Medulla oblongata (tissue), 1 donor: Measurements from ENCODE around the gene LCK.
A peak's percentile ranks its signal among the peaks of the same experiment; 100 is the strongest.
"Not testable (repeated sequence)": the region's sequence is repeated elsewhere in the genome, so short reads cannot be mapped to it uniquely, and the experiment has no call there.

ENCODE experiments used
- DNase-seq: peaks from one replicate; pipeline ENCODE4 v3.0.0-alpha.2; 2015; ENCODE audit errors: extremely low spot score

LCK gene

GRCh38 chr1:32273391-32274208 is 22.5 kb downstream of the LCK start:
- DNase-seq = no peak

GRCh38 chr1:32274646-32275340 is 23.7 kb downstream of the LCK start:
- DNase-seq = no peak

GRCh38 chr1:32275424-32275823 is 24.4 kb downstream of the LCK start:
- no peak for DNase-seq

GRCh38 chr1:32276032-32276782 is 25.1 kb downstream of the LCK start:
- DNase-seq = no peak

GRCh38 chr1:32284777-32285176 is 33.7 kb downstream of the LCK start:
- not testable (repeated sequence) for DNase-seq

DNA sequence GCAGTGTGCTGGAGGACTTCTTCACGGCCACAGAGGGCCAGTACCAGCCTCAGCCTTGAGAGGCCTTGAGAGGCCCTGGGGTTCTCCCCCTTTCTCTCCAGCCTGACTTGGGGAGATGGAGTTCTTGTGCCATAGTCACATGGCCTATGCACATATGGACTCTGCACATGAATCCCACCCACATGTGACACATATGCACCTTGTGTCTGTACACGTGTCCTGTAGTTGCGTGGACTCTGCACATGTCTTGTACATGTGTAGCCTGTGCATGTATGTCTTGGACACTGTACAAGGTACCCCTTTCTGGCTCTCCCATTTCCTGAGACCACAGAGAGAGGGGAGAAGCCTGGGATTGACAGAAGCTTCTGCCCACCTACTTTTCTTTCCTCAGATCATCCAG is 34.6 kb downstream of the LCK start:
- no peak for DNase-seq

- no peak for DNase-seq
Measured at GRCh38 chr1:32286763-32287162, 35.7 kb downstream of the LCK start.

DNA sequence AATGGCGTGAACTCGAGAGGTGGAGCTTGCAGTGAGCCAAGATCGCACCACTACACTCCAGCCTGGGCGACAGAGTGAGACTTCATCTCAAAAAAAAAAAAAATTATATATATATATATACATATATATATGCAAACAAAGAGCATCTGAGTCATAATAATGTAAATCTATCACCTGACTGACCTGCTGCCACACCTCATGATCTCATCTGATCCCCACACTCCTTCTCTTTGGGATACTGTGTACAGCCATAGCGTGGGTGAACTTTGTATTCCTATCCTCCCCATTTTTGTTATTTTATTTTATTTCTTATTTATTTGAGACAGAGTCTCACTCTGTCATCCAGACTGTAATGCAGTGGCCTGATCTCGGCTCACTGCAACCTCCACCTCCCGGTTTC is 38.2 kb downstream of the LCK start:
- DNase-seq = no peak

GRCh38 chr1:32291145-32291707 is 40.2 kb downstream of the LCK start:
- DNase-seq = no peak

DNA sequence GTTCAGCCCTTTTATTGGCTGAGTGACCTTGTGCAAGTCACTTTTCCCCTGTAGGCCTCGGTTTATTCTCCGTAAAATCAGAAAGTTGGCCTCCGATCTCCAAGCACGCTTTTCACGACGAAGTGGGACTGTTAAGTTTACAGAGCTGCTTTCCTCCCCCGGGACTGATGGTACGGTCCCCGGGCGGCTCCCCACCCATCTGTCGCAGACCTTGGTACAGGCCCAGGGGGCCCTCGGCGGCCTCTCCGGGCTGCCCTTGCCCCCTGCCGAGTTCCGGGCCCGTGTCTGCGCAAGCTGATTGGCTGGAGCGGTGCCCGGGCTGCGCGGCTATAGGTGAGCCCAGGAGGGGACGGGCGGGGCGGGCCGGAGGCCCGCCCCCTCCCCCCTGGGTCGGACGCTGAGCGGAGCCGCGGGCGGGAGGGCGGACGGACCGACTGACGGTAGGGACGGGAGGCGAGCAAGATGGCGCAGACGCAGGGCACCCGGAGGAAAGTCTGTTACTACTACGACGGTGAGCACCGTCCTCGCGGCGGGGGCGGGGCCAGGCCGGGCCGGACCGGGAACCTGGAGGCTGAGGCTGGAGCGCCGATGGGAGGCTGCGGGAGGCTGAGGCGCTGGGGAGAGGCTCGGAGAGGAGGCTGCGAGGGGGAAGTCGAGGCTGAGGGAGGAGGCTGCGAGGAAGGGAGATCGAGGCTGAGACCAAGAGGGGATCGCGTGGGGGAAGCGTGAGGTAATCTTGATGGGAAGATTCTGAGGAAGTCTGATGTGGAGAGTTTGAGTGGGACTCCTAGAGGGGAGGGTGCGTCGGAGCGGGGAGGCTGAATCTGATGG is 40.9 kb downstream of the LCK start, which contains the start of gene HDAC1:
TSS of gene HDAC1 (plus strand) at position 376 of the 831 bp plus-strand sequence. CDS start at position 463, 87 bp downstream.
- DNase-seq = peak; percentile 89

DNA sequence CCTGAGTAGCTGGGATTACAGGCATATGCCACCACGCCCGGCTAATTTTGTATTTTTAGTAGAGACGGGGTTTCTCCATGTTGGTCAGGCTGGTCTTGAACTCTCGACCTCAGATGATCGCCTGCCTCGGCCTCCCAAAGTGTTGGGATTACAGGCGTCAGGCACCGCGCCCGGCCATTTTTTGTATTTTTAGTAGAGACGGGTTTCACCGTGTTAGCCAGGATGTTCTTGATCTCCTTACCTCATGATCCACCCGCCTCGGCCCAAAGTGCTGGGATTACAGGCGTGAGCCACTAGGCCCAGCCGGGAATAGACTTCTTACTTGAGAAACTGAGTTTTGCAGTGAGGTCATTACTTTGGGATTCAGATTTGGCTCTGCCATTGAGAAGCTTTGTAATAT is 47.1 kb downstream of the LCK start:
- not testable (repeated sequence) for DNase-seq

GRCh38 chr1:32299327-32299726 is 48.3 kb downstream of the LCK start:
- no peak for DNase-seq

DNA sequence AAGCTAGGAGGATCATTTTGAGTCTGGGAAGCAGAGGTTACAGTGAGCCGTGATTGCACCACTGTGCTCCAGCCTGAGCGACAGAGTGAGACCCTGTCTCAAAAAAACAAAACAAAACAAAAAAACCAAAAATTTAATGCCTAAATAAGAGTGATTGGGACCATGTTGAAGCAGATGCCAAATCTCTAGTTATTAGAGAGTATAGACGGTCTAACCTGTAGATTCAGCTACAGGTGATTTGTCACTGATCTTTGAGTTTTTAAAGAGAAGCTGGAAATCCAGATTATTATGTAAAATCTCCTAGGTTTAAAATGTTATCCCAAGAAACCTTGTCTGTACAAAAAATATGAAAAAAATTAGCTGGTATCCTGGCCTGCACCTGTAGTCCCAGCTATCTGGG is 52.3 kb downstream of the LCK start:
- DNase-seq = no peak

- no peak for DNase-seq
Measured at GRCh38 chr1:32303997-32304622, 53.0 kb downstream of the LCK start.

DNA sequence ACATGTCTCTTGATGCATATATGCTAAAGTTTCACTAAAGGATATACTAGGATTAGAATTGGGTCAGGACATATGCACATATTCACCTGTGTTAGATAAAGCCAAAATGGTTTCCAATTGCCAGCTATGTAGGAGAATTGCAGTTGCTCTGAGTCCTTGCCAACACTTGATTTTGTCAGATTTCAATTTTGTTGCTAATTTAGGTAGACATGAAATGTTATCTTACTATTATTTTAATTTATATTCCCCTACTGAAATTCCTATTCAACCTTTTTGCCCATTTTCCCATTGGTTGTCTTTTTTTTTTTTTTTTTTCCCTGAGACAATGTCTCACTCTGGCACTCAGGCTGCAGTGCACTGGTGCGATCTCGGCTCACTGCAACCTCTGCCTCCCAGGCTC is 54.2 kb downstream of the LCK start:
- no peak for DNase-seq

GRCh38 chr1:32307324-32307723 is 56.3 kb downstream of the LCK start:
- no peak for DNase-seq

DNA sequence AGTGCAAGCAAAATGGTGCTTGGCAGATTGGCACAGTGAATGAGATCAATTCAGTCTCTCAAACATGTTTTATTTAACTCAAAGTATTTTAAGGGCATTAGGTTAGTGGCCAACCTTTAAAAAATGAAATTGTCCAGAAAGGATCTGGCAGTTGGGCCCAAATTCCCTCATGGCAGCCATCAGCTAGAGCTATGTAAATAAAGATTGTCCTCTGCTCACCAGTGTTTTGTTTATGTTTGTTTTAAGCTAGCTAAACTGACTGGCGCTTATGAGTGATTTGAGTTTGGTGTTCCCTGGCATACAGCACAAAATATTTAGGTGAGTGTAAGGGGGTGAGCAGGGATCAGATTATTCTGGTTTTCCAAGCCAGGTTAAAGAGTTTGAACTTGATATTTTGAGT is 58.9 kb downstream of the LCK start:
- DNase-seq = no peak

DNA sequence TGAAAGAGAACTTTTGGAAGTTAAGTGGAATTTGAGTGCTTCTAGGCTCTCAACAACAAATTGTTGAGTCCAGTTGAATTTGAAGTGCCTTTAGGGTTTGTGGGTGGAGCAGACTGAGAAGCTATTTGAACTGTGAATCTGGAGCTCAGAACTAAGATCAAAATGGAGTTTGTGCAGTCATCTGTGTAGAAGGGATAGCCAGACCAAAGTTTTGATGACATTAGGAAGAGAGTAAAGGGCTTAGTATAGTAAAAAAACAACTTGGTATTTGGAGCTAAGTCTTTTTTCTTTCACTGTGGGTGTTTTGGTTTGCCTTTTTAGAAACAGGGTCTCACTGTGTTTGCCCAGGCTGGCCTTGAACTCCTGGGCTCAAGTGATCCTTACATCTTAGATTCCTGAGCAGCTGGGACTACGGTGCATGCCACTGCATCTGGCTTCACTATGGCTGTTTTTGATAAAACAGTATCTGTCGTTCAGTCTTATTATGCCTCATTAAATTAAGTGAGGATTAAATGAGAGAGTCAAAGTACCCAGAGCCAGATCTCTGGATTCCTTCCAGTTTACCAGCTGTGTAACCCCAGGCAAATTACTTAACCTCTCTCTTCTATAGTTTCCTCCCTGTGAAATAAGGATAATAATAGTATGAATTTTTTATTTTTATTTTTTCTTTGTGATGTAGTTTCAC is 60.8 kb downstream of the LCK start:
- no peak for DNase-seq

DNA sequence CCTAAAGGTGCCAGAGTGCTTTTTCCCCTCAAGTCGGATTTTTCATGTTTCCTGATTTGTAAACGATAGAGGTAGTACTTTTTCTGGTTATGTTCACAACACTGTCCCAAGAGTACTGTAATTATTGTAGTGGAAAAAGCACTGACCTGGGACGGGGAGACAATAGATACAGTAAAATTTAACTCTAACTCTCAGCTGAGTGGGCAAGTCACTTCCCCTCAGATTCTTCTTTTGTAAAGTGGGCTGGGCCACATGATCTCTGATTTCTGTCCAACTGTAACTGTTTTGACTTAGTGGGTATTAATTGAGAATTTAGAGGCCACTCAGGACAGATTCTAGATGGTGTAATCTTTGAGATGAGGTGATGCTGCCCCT is 65.8 kb downstream of the LCK start:
- no peak for DNase-seq
